ENCODE data around the gene RRP15. TPM values are rescaled to one million over a fixed set of nuclear protein-coding genes. Genes with fewer than 3 reads are reported as not detected.
A peak's percentile ranks its signal among the peaks of the same experiment; 100 is the strongest.

RRP15 gene
- total and polyA plus RNA-seq, 9 of the 15 experiments (the other 6 are each of a cell fraction or from before 2014, with no cell fraction given), result 9.5 to 58.1 (median 29.3) TPM

GRCh38 chr1:218259800-218260199 lies 25.3 kb upstream of the RRP15 start (continued):
- TF ChIP-seq, protein P1, sequence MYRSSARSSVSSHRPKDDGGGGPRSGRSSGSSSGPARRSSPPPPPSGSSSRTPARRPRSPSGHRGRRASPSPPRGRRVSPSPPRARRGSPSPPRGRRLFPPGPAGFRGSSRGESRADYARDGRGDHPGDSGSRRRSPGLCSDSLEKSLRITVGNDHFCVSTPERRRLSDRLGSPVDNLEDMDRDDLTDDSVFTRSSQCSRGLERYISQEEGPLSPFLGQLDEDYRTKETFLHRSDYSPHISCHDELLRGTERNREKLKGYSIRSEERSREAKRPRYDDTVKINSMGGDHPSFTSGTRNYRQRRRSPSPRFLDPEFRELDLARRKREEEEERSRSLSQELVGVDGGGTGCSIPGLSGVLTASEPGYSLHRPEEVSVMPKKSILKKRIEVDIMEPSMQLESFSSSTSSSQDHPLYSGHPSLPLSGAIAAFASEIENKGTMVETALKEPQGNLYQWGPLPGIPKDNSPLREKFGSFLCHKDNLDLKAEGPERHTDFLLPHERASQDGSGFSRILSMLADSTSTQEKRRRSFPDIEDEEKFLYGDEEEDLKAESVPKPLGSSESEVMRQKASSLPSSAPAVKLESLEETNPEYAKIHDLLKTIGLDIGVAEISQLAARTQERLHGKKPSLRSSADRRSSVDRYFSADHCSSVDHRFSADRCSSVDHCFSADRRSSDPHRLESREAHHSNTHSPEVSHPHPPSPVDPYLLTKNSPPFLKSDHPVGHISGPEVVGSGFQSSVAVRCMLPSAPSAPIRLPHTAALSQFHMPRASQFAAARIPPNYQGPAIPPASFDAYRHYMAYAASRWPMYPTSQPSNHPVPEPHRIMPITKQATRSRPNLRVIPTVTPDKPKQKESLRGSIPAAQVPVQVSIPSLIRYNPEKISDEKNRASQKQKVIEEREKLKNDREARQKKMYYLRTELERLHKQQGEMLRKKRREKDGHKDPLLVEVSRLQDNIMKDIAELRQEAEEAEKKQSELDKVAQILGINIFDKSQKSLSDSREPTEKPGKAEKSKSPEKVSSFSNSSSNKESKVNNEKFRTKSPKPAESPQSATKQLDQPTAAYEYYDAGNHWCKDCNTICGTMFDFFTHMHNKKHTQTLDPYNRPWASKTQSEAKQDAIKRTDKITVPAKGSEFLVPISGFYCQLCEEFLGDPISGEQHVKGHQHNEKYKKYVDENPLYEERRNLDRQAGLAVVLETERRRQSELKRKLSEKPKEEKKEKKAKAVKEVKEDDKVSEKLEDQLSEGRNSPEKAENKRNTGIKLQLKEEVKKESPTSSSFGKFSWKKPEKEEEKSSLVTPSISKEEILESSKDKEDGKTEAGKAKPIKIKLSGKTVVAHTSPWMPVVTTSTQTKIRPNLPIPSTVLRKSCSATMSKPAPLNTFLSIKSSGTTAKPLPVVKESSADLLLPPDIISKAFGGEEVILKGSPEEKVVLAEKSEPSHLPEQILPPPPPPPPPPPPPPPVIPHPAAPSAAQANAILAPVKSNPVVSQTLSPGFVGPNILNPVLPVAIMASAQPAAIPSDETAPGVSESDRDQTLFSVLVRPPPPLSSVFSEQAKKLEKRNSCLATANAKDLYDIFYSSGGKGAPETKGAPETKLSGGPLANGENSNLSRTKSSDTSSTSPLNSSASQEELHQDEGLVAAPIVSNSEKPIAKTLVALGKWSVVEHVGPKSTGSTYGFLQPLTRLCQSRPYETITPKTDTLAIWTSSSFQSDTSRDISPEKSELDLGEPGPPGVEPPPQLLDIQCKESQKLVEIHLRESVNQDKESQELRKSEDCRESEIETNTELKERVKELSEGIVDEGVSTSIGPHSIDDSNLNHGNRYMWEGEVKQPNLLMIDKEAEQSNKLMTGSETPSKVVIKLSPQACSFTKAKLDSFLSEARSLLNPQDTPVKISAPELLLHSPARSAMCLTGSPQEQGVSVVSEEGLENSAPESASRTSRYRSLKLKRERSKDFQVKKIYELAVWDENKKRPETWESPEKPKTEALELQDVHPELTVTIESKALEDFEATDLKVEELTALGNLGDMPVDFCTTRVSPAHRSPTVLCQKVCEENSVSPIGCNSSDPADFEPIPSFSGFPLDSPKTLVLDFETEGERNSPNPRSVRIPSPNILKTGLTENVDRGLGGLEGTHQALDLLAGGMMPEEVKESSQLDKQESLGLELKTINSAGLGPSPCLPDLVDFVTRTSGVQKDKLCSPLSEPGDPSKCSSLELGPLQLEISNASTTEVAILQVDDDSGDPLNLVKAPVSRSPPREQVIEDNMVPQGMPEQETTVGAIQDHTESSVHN (IDR thresholded peaks at IDR 0.05; ENCODE audit: borderline replicate concordance in 1 of 2, low read depth in 1 of 2), result no peak
- TF ChIP-seq RAD21 (CRISPR knock-in tag; conservative IDR thresholded peaks at IDR 0.05 in 1 of 2, IDR thresholded peaks at IDR 0.05 in 1 of 2), result peak; percentile 15 to 71; a peak in 3 of 4 replicates
- TF ChIP-seq ETV1 (tag; conservative IDR thresholded peaks at IDR 0.05; ENCODE audit: low read depth), result no peak
- TF ChIP-seq, protein P2, sequence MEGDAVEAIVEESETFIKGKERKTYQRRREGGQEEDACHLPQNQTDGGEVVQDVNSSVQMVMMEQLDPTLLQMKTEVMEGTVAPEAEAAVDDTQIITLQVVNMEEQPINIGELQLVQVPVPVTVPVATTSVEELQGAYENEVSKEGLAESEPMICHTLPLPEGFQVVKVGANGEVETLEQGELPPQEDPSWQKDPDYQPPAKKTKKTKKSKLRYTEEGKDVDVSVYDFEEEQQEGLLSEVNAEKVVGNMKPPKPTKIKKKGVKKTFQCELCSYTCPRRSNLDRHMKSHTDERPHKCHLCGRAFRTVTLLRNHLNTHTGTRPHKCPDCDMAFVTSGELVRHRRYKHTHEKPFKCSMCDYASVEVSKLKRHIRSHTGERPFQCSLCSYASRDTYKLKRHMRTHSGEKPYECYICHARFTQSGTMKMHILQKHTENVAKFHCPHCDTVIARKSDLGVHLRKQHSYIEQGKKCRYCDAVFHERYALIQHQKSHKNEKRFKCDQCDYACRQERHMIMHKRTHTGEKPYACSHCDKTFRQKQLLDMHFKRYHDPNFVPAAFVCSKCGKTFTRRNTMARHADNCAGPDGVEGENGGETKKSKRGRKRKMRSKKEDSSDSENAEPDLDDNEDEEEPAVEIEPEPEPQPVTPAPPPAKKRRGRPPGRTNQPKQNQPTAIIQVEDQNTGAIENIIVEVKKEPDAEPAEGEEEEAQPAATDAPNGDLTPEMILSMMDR (IDR thresholded peaks at IDR 0.05 in 2 of 3, conservative IDR thresholded peaks at IDR 0.05 in 1 of 3; ENCODE audit: insufficient read depth in 2 of 3, low read depth in 1 of 3, low read length in 3 of 3), result peak; percentile 62 to 72 (median 68)
- TF ChIP-seq PTTG1 (tag; IDR thresholded peaks at IDR 0.05; ENCODE audit: low read depth), result no peak
- TF ChIP-seq MTA1 (IDR thresholded peaks at IDR 0.05; ENCODE audit: borderline replicate concordance), result no peak
- TF ChIP-seq REST (IDR thresholded peaks at IDR 0.05; ENCODE audit: borderline replicate concordance), result peak; percentile 23; the same call in 1 of the 2 replicates
- no peak for TF ChIP-seq REST (CRISPR knock-in tag; IDR thresholded peaks at IDR 0.05; ENCODE audit: low read depth)
- no peak for TF ChIP-seq NFYB (IDR thresholded peaks at IDR 0.05; ENCODE audit: extremely low read depth, insufficient read length)

All from K562 (cell line).